OCI-LY1 (cell line): ENCODE results near the gene COL11A2.

Experiments
- H2AFZ ChIP-seq: fragments of 200-600 bp; sonication (generic), shearing (Covaris generic); 2 replicates; pipeline ENCODE4 v1.6.0; 2014; ENCODE audit warnings: antibody characterized with exemption, mild to moderate bottlenecking, low read length
- H3F3A ChIP-seq: fragments of 200-600 bp; sonication (generic), shearing (Covaris generic); 2 replicates; pipeline ENCODE4 v1.6.0; 2014; ENCODE audit warnings: mild to moderate bottlenecking, antibody characterized with exemption, low read length, moderate library complexity; ENCODE audit not compliant: insufficient read depth
- H3K27ac ChIP-seq: fragments of 200-600 bp; sonication (generic); 2 replicates; pipeline ENCODE4 v1.5.1; 2014; ENCODE audit warnings: low read length, mixed run types, mild to moderate bottlenecking, low read depth; ENCODE audit not compliant: poor library complexity, severe bottlenecking
- H3K27me3 ChIP-seq: fragments of 200-600 bp; sonication (generic); 2 replicates; pipeline ENCODE4 v1.6.0; 2014; ENCODE audit warnings: antibody characterized with exemption, mild to moderate bottlenecking, low read length, moderate library complexity; ENCODE audit not compliant: insufficient read depth
- H3K36me3 ChIP-seq: fragments of 200-600 bp; sonication (generic); 2 replicates; pipeline ENCODE4 v1.6.1; 2014; ENCODE audit warnings: mild to moderate bottlenecking, antibody characterized with exemption, low read length, moderate library complexity, mixed read lengths; ENCODE audit not compliant: insufficient read depth
- H3K4me1 ChIP-seq: fragments of 200-600 bp; sonication (generic); 2 replicates; pipeline ENCODE4 v1.5.1; 2014; ENCODE audit warnings: mild to moderate bottlenecking, low read length, moderate library complexity; ENCODE audit not compliant: insufficient read depth, severe bottlenecking
- H3K4me2 ChIP-seq: fragments of 200-600 bp; sonication (generic), shearing (Covaris generic); 2 replicates; pipeline ENCODE4 v1.6.1; 2014; ENCODE audit warnings: low read length
- H3K4me3 ChIP-seq: fragments of 200-600 bp; sonication (generic); 2 replicates; pipeline ENCODE4 v1.5.1; 2014; ENCODE audit warnings: low read length, low read depth, mild to moderate bottlenecking, mixed read lengths; ENCODE audit not compliant: poor library complexity, severe bottlenecking
- H3K79me2 ChIP-seq: fragments of 200-600 bp; shearing (Covaris generic); 2 replicates; pipeline ENCODE4 v1.6.1; 2016; ENCODE audit warnings: mixed run types, low read length, mixed read lengths; ENCODE audit not compliant: insufficient read depth
- H3K9ac ChIP-seq: fragments of 200-600 bp; sonication (generic), shearing (Covaris generic); 2 replicates; pipeline ENCODE4 v1.6.1; 2014; ENCODE audit warnings: mild to moderate bottlenecking, low read length, mixed read lengths
- H3K9me2 ChIP-seq: fragments of 200-600 bp; sonication (generic), shearing (Covaris generic); 2 replicates; pipeline ENCODE4 v1.6.1; 2014; ENCODE audit warnings: low read depth, mild to moderate bottlenecking, low read length, mixed read lengths
- H3K9me3 ChIP-seq: fragments of 200-600 bp; shearing (Covaris generic); 2 replicates; pipeline ENCODE4 v1.6.1; 2014; ENCODE audit warnings: low read length, mixed read lengths
- H4K20me1 ChIP-seq: fragments of 200-600 bp; sonication (generic), shearing (Covaris generic); 2 replicates; pipeline ENCODE4 v1.6.0; 2016; ENCODE audit warnings: mild to moderate bottlenecking, low read length; ENCODE audit not compliant: insufficient read depth
- CTCF ChIP-seq: fragments of 200-600 bp; sonication (generic), shearing (Covaris generic); IDR thresholded peaks from 2 replicates; pipeline ENCODE4 v1.5.1; 2017; ENCODE audit warnings: mild to moderate bottlenecking, antibody characterized with exemption, low read length, moderate library complexity, mixed read lengths
- EZH2 ChIP-seq: fragments of 200-600 bp; sonication (generic), shearing (Covaris generic); IDR thresholded peaks from 2 replicates; pipeline ENCODE4 v1.8.0; 2017; ENCODE audit warnings: borderline replicate concordance, mixed run types, mild to moderate bottlenecking, antibody characterized with exemption, low read length, moderate library complexity, mixed read lengths

Gene COL11A2

GRCh38 chr6:33123732-33124524 lies 68.3 kb downstream of the COL11A2 start:
- no peaks in the 10 kb centered on the region for H3K4me1 ChIP-seq
- H3K79me2 ChIP-seq = no peaks in the 10 kb centered on the region
- H3K9me2 ChIP-seq = no peaks in the 10 kb centered on the region

GRCh38 chr6:33123181-33123580 lies 69.1 kb downstream of the COL11A2 start:
- Histone ChIP-seq H3K4me1 (no peaks in the 10 kb centered on the region), H3K36me3 (no peaks in the 10 kb centered on the region), H3K4me2 (no peak overlapping the region), H3K9me2 (no peaks in the 10 kb centered on the region), H4K20me1 (no peaks in the 10 kb centered on the region), H3K27me3 (peaks cover 7% of the 10 kb centered on the region; the same call in 1 of the 2 replicates), H3F3A (no peaks in the 10 kb centered on the region), H3K9me3 (peaks cover 14% of the 10 kb centered on the region), H3K27ac (no peak overlapping the region), H3K9ac (no peak overlapping the region), H3K4me3 (no peak overlapping the region), H3K79me2 (no peaks in the 10 kb centered on the region), H2AFZ (no peak overlapping the region)
- no peak for TF ChIP-seq CTCF
- no peak for TF ChIP-seq EZH2

More at GRCh38 chr6:33123732-33124524, 68.3 kb downstream of the COL11A2 start:
- Histone ChIP-seq H3K9ac (no peak overlapping the region), H3K9me3 (peaks cover 14% of the 10 kb centered on the region), H3K4me2 (no peak overlapping the region), H2AFZ (no peak overlapping the region), H3K27ac (no peak overlapping the region), H3F3A (no peaks in the 10 kb centered on the region), H4K20me1 (no peaks in the 10 kb centered on the region), H3K4me3 (no peak overlapping the region), H3K27me3 (peaks cover 7% of the 10 kb centered on the region; the same call in 1 of the 2 replicates), H3K36me3 (no peaks in the 10 kb centered on the region)
- TF ChIP-seq EZH2 = no peak
- peak; percentile 54; the same call in 1 of the 2 replicates for TF ChIP-seq CTCF

GRCh38 chr6:33120001-33120400 lies 72.3 kb downstream of the COL11A2 start:
- Histone ChIP-seq H3K4me2 (no peak overlapping the region), H3K4me1 (no peaks in the 10 kb centered on the region), H3K9me3 (peaks cover 14% of the 10 kb centered on the region), H3K4me3 (no peak overlapping the region), H3K79me2 (no peaks in the 10 kb centered on the region), H3F3A (no peaks in the 10 kb centered on the region), H3K36me3 (no peaks in the 10 kb centered on the region), H2AFZ (no peak overlapping the region), H3K27me3 (peaks cover 7% of the 10 kb centered on the region; the same call in 1 of the 2 replicates), H3K9ac (no peak overlapping the region), H4K20me1 (no peaks in the 10 kb centered on the region), H3K27ac (no peak overlapping the region), H3K9me2 (no peaks in the 10 kb centered on the region)
- TF ChIP-seq CTCF = no peak
